ENCODE results near the gene HVCN1. TPM values are rescaled to one million over a fixed set of nuclear protein-coding genes. Genes with fewer than 3 reads are reported as not detected.
A peak's percentile ranks its signal among the peaks of the same experiment; 100 is the strongest.

Gene HVCN1
- total and polyA plus RNA-seq, 2 donors (not counting 1 experiment from before 2014, with no cell fraction given) = 216 to 422 TPM

GRCh38 chr12:110615171-110615570 is 73.7 kb downstream of the HVCN1 start:
- peaks cover 0 to 3% of the 10 kb centered on the region in 2 experiments for H3K36me3 ChIP-seq (replicated peaks in 1 of 2; ENCODE audit: control extremely low read depth in 1 of 2, control insufficient read depth in 1 of 2, extremely low read depth in 1 of 2, insufficient read depth in 2 of 2, low read length in 1 of 2)
- H3K27ac ChIP-seq (ENCODE audit: low read length in 2 of 2) = peak overlapping the region; percentile 83 to 98
- H3K27ac Mint-ChIP-seq = peak overlapping the region; percentile 88
- ChIA-PET POLR2A (interaction anchor here (0.6 to 2.4 kb wide), 5 partner anchors 9 to 34 kb away, joined by 3 to 9 read pairs (median 4); no protein-coding TSS in a partner anchor), CTCF (interaction anchor here (0.6 to 6.0 kb wide), 8 partner anchors 11 to 165 kb away, joined by 3 to 91 read pairs (median 4); partner anchors contain the start of genes ARPC3, FAM216A and GPN3)
- H3K27me3 ChIP-seq (replicated peaks in 1 of 4; ENCODE audit: control extremely low read depth in 1 of 4, control insufficient read depth in 3 of 4, insufficient read depth in 4 of 4, low read length in 3 of 4) = no peaks in the 10 kb centered on the region
- ATAC-seq (ENCODE audit: low read depth) (no peak), DNase-seq (no peak)
- H2AFZ ChIP-seq (ENCODE audit: insufficient read depth, low read depth, low read length, poor library complexity, severe bottlenecking) = peak overlapping the region; percentile 90
- H3K4me3 Mint-ChIP-seq = peak overlapping the region; percentile 77
- 52% methylated on average over 6 of the region's 8 CpGs for WGBS (ENCODE audit: insufficient coverage)
- no peaks in the 10 kb centered on the region for H3K9me3 Mint-ChIP-seq (ENCODE audit: insufficient read depth)
- H3K27me3 Mint-ChIP-seq = no peaks in the 10 kb centered on the region
- H3K4me1 Mint-ChIP-seq = peaks cover 52% of the 10 kb centered on the region
- no peak for TF ChIP-seq EZH2 (IDR thresholded peaks at IDR 0.05; ENCODE audit: borderline replicate concordance, insufficient read depth, low read depth, low read length, poor library complexity, severe bottlenecking)
- H3K9me3 ChIP-seq (ENCODE audit: control extremely low read depth in 1 of 3, control insufficient read depth in 2 of 3, insufficient read depth in 1 of 3, low read length in 2 of 3) = no peaks in the 10 kb centered on the region
- H3K4me1 ChIP-seq (ENCODE audit: control insufficient read depth in 2 of 2, insufficient read depth in 2 of 2, low read length in 2 of 2) = peaks cover 49 to 65% of the 10 kb centered on the region in 2 donors
- H3K9ac ChIP-seq (ENCODE audit: low read length) = peak overlapping the region; percentile 84
- H3K4me2 ChIP-seq (replicated peaks; ENCODE audit: low read depth, low read length, poor library complexity, severe bottlenecking) = peak overlapping the region; percentile 93
- H3K4me3 ChIP-seq (ENCODE audit: control extremely low read depth in 1 of 5, extremely low read depth in 1 of 5, insufficient read depth in 1 of 5, low read depth in 2 of 5, low read length in 4 of 5) = peak overlapping the region in 1 of 5 experiments; percentile 1
- intact Hi-C loops (cut with micrococcal nuclease) = loop anchor here (2.0 kb wide), 1 partner anchor 74 kb away; the partner anchor contains the start of gene HVCN1
- H4K20me1 ChIP-seq (ENCODE audit: control insufficient read depth, insufficient read depth, low read length, poor library complexity, severe bottlenecking) = no peaks in the 10 kb centered on the region
- peaks cover 51% of the 10 kb centered on the region for H3K79me2 ChIP-seq (ENCODE audit: control insufficient read depth, insufficient read depth, low read length)

- Mint-ChIP-seq H3K4me3 (peak within 1 kb of the TSS; percentile 91), H3K4me1 (peaks cover 49% of the 10 kb centered on the region), H3K9me3 (ENCODE audit: insufficient read depth) (no peaks in the 10 kb centered on the region), H3K27ac (peak within 1 kb of the TSS; percentile 96), H3K27me3 (no peaks in the 10 kb centered on the region)
- H4K20me1 ChIP-seq (ENCODE audit: control insufficient read depth, insufficient read depth, low read length, poor library complexity, severe bottlenecking) = no peaks in the 10 kb centered on the region
- DNase-seq (peak; percentile 94), ATAC-seq (ENCODE audit: low read depth) (peak; percentile 99)
- H3K9ac ChIP-seq (ENCODE audit: low read length) = peak within 1 kb of the TSS; percentile 84
- WGBS (ENCODE audit: insufficient coverage) = 3% methylated on average over 59 of the region's 60 CpGs
- H3K4me3 ChIP-seq (ENCODE audit: control extremely low read depth in 1 of 5, extremely low read depth in 1 of 5, insufficient read depth in 1 of 5, low read depth in 2 of 5, low read length in 4 of 5) = peak within 1 kb of the TSS; percentile 57 to 84 (median 70)
- ChIA-PET CTCF (interaction anchor here (0.8 to 6.0 kb wide), 7 partner anchors 10 to 529 kb away, joined by 4 to 91 read pairs (median 8); partner anchors contain the start of genes ARPC3, FAM216A and GPN3), POLR2A (interaction anchor here (0.6 to 2.4 kb wide), 19 partner anchors 11 to 630 kb away, joined by 3 to 11 read pairs (median 5); partner anchors contain the start of genes ARPC3 and HVCN1)
- peaks cover 42 to 65% of the 10 kb centered on the region in 2 donors for H3K4me1 ChIP-seq (ENCODE audit: control insufficient read depth in 2 of 2, insufficient read depth in 2 of 2, low read length in 2 of 2)
- intact Hi-C loops (cut with micrococcal nuclease) = loop anchor here (1.0 to 2.0 kb wide), 5 partner anchors 9 to 129 kb away; partner anchors contain the start of genes HVCN1, PPP1CC and PPTC7
- peaks cover 44% of the 10 kb centered on the region for H3K79me2 ChIP-seq (ENCODE audit: control insufficient read depth, insufficient read depth, low read length)
- H3K4me2 ChIP-seq (replicated peaks; ENCODE audit: low read depth, low read length, poor library complexity, severe bottlenecking) = peak within 1 kb of the TSS; percentile 93
- peaks cover 0 to 3% of the 10 kb centered on the region in 2 experiments for H3K36me3 ChIP-seq (replicated peaks in 1 of 2; ENCODE audit: control extremely low read depth in 1 of 2, control insufficient read depth in 1 of 2, extremely low read depth in 1 of 2, insufficient read depth in 2 of 2, low read length in 1 of 2)
- no peaks in the 10 kb centered on the region for H3K9me3 ChIP-seq (ENCODE audit: control extremely low read depth in 1 of 3, control insufficient read depth in 2 of 3, insufficient read depth in 1 of 3, low read length in 2 of 3)
- TF ChIP-seq EZH2 (IDR thresholded peaks at IDR 0.05; ENCODE audit: borderline replicate concordance, insufficient read depth, low read depth, low read length, poor library complexity, severe bottlenecking) (no peak), CTCF (IDR thresholded peaks at IDR 0.05) (no peak)
- H3K27me3 ChIP-seq (replicated peaks in 1 of 4; ENCODE audit: control extremely low read depth in 1 of 4, control insufficient read depth in 3 of 4, insufficient read depth in 4 of 4, low read length in 3 of 4) = no peaks in the 10 kb centered on the region
- H3K27ac ChIP-seq (ENCODE audit: low read length in 2 of 2) = peak within 1 kb of the TSS; percentile 83 to 98
- H2AFZ ChIP-seq (ENCODE audit: insufficient read depth, low read depth, low read length, poor library complexity, severe bottlenecking) = peak within 1 kb of the TSS; percentile 90
Observed at GRCh38 chr12:110613771-110614684, 74.9 kb downstream of the HVCN1 start, which contains the start of gene TCTN1. TCTN1 (plus strand) TSS chr12:110614129; CDS start chr12:110614183, 54 bp downstream.
